GM18867 (cell line): Measurements from ENCODE around the gene UBR7.
"Not testable (repeated sequence)": the region's sequence is repeated elsewhere in the genome, so short reads cannot be mapped to it uniquely, and the experiment has no call there.

ENCODE experiments used
- ATAC-seq: cut with Tn5 transposase; IDR thresholded peaks from one replicate; pipeline ENCODE4 v1.9.1; 2021; ENCODE audit warnings: mild to moderate bottlenecking, moderate library complexity; ENCODE audit not compliant: unreplicated experiment

Gene UBR7

GRCh38 chr14:93206793-93207467 is at the start of gene UBR7, which contains the start of gene GON7:
Gene UBR7, plus strand, starts transcription at chr14:93207256. Its CDS starts 36 bp downstream, at chr14:93207292.
Gene GON7, minus strand, starts transcription at chr14:93207065. Its CDS starts 28 bp downstream, at chr14:93207037.
- ATAC-seq, result peak; percentile 79

GRCh38 chr14:93158349-93158748 is 48.7 kb upstream of the UBR7 start:
- ATAC-seq, result not testable (repeated sequence)

- not testable (repeated sequence) for ATAC-seq
Measured at GRCh38 chr14:93159625-93160352, 47.3 kb upstream of the UBR7 start.

- no peak for ATAC-seq
Measured at GRCh38 chr14:93160353-93160801, 46.7 kb upstream of the UBR7 start.

- no peak for ATAC-seq
Measured at GRCh38 chr14:93161411-93161940, 45.6 kb upstream of the UBR7 start.

- ATAC-seq, result no peak
Measured at GRCh38 chr14:93163564-93163963, 43.5 kb upstream of the UBR7 start.

GRCh38 chr14:93165271-93166265 is 41.5 kb upstream of the UBR7 start:
- ATAC-seq, result not testable (repeated sequence)

GRCh38 chr14:93168610-93169009 is 38.4 kb upstream of the UBR7 start:
- ATAC-seq, result not testable (repeated sequence)

GRCh38 chr14:93169619-93170018 is 37.4 kb upstream of the UBR7 start:
- ATAC-seq, result not testable (repeated sequence)

- ATAC-seq, result not testable (repeated sequence)
Measured at GRCh38 chr14:93170141-93170540, 36.9 kb upstream of the UBR7 start.

GRCh38 chr14:93171376-93171775 is 35.7 kb upstream of the UBR7 start:
- no peak for ATAC-seq

- ATAC-seq, result no peak
Measured at GRCh38 chr14:93173943-93174395, 33.1 kb upstream of the UBR7 start.

- ATAC-seq, result not testable (repeated sequence)
Measured at GRCh38 chr14:93174731-93175130, 32.3 kb upstream of the UBR7 start.

- no peak for ATAC-seq
Measured at GRCh38 chr14:93175492-93175891, 31.6 kb upstream of the UBR7 start.

- no peak for ATAC-seq
Measured at GRCh38 chr14:93183596-93184317, 23.3 kb upstream of the UBR7 start.

- peak; percentile 88 for ATAC-seq
Measured at GRCh38 chr14:93184391-93185348, 22.4 kb upstream of the UBR7 start, which contains the start of the genes LYSET and MOAP1. Gene LYSET, plus strand, starts transcription at chr14:93185317. Its CDS starts 89 bp downstream, at chr14:93185406. Gene MOAP1, minus strand, starts transcription at chr14:93184897. Its CDS starts 655 bp downstream, at chr14:93184242.

GRCh38 chr14:93185349-93185720 is 21.7 kb upstream of the UBR7 start:
- ATAC-seq, result no peak

- ATAC-seq, result no peak
Measured at GRCh38 chr14:93186466-93186865, 20.6 kb upstream of the UBR7 start.

- ATAC-seq, result no peak
Measured at GRCh38 chr14:93186956-93187355, 20.1 kb upstream of the UBR7 start.
